Trophoblast cell (in vitro differentiated cells and primary cell): Measurements from ENCODE around the gene ATP10B. TPM values are rescaled to one million over a fixed set of nuclear protein-coding genes. Genes with fewer than 3 reads are reported as not detected.
"Not testable (repeated sequence)": the region's sequence is repeated elsewhere in the genome, so short reads cannot be mapped to it uniquely, and the experiment has no call there.

ENCODE experiments used
- DNase-seq, 2 donors: peaks; one replicate each; pipeline ENCODE4 v3.0.0-alpha.2; 2016
- H2AFZ ChIP-seq: 2 replicates; pipeline ENCODE4 v1.6.1; 2013; ENCODE audit warnings: low read length, moderate library complexity, mild to moderate bottlenecking; ENCODE audit not compliant: insufficient read depth, poor library complexity
- H2AK5ac ChIP-seq: 2 replicates; pipeline ENCODE4 v1.6.1; 2013; ENCODE audit warnings: mild to moderate bottlenecking, low read length
- H2BK120ac ChIP-seq: 2 replicates; pipeline ENCODE4 v1.6.1; 2013; ENCODE audit warnings: low read length, mild to moderate bottlenecking, moderate library complexity; ENCODE audit not compliant: insufficient read depth, poor library complexity
- H2BK12ac ChIP-seq: 2 replicates; pipeline ENCODE4 v1.6.1; 2013; ENCODE audit warnings: mild to moderate bottlenecking, low read length, moderate library complexity
- H2BK5ac ChIP-seq: 2 replicates; pipeline ENCODE4 v1.6.1; 2013; ENCODE audit warnings: low read length, low read depth, moderate library complexity, mild to moderate bottlenecking; ENCODE audit not compliant: poor library complexity
- H3K14ac ChIP-seq: 2 replicates; pipeline ENCODE4 v1.6.1; 2013; ENCODE audit warnings: mild to moderate bottlenecking, low read length
- H3K18ac ChIP-seq: 2 replicates; pipeline ENCODE4 v1.6.1; 2013; ENCODE audit warnings: mild to moderate bottlenecking, low read length
- H3K23ac ChIP-seq: 2 replicates; pipeline ENCODE4 v1.6.1; 2013; ENCODE audit warnings: low read length
- H3K27ac ChIP-seq: 2 replicates; pipeline ENCODE4 v1.5.1; 2013; ENCODE audit warnings: low read depth, mild to moderate bottlenecking, inconsistent platforms, low read length, moderate library complexity
- H3K27me3 ChIP-seq: 2 replicates; pipeline ENCODE4 v1.6.1; 2013; ENCODE audit warnings: inconsistent platforms, mild to moderate bottlenecking, low read length, moderate library complexity; ENCODE audit not compliant: insufficient read depth
- H3K36me3 ChIP-seq, 2 experiments: 1 replicate in 1 of 2; 2 replicates in 1 of 2; pipeline ENCODE4 v1.6.1; 2013; ENCODE audit warnings: low read length in 2 of 2, mild to moderate bottlenecking in 2 of 2, moderate library complexity in 1 of 2; ENCODE audit not compliant: insufficient read depth in 2 of 2, control insufficient read depth in 1 of 2
- H3K4ac ChIP-seq: 2 replicates; pipeline ENCODE4 v1.6.1; 2013; ENCODE audit warnings: low read depth, mild to moderate bottlenecking, low read length, moderate library complexity
- H3K4me1 ChIP-seq, 2 experiments: 1 replicate in 1 of 2; 2 replicates in 1 of 2; pipeline ENCODE4 v1.6.1; 2013; ENCODE audit warnings: low read length in 2 of 2, mild to moderate bottlenecking in 2 of 2, moderate library complexity in 1 of 2; ENCODE audit not compliant: insufficient read depth in 2 of 2, control insufficient read depth in 1 of 2
- H3K4me2 ChIP-seq: 2 replicates; pipeline ENCODE4 v1.6.1; 2013; ENCODE audit warnings: inconsistent platforms, mild to moderate bottlenecking, low read length, moderate library complexity
- H3K4me3 ChIP-seq: 2 replicates; pipeline ENCODE4 v1.5.1; 2013; ENCODE audit warnings: mild to moderate bottlenecking, low read depth, low read length, inconsistent platforms
- H3K79me1 ChIP-seq: one replicate; pipeline ENCODE4 v1.6.1; 2013; ENCODE audit warnings: low read length
- H3K79me2 ChIP-seq: 2 replicates; pipeline ENCODE4 v1.6.1; 2013; ENCODE audit warnings: low read length, mild to moderate bottlenecking; ENCODE audit not compliant: control insufficient read depth, insufficient read depth, poor library complexity
- H3K9ac ChIP-seq: 2 replicates; pipeline ENCODE4 v1.6.1; 2013; ENCODE audit warnings: mild to moderate bottlenecking, low read length
- H3K9me3 ChIP-seq: 2 replicates; pipeline ENCODE4 v1.6.1; 2013; ENCODE audit warnings: low read depth, mild to moderate bottlenecking, control low read depth, inconsistent platforms, low read length; ENCODE audit not compliant: insufficient read depth
- H4K12ac ChIP-seq: 2 replicates; pipeline ENCODE4 v1.6.1; 2013; ENCODE audit warnings: low read depth, mild to moderate bottlenecking, low read length, moderate library complexity
- H4K8ac ChIP-seq: 2 replicates; pipeline ENCODE4 v1.6.1; 2013; ENCODE audit warnings: low read depth, mild to moderate bottlenecking, low read length, moderate library complexity
- H4K91ac ChIP-seq: one replicate; pipeline ENCODE4 v1.6.1; 2013; ENCODE audit warnings: low read depth, mild to moderate bottlenecking, low read length, moderate library complexity
- WGBS: extraction: QIAGEN DNeasy Blood & Tissue Kit; methylation state at CpG from one replicate; pipeline ENCODE4 v1.1.7; 2013; ENCODE audit warnings: missing lambda C conversion rate; ENCODE audit not compliant: insufficient read length, insufficient coverage; ENCODE audit errors: extremely low coverage; 5-methylcytosine and 5-hydroxymethylcytosine counted together
- polyA plus RNA-seq: library from polyadenylated mRNA; stranded (reverse); fragments of 200-250 nt; gene quantifications from 2 replicates; pipeline ENCODE4 v1.2.3, GENCODE V29; 2013

Gene ATP10B
- 1.9 and 2.3 TPM in 2 replicates for polyA plus RNA-seq

DNA sequence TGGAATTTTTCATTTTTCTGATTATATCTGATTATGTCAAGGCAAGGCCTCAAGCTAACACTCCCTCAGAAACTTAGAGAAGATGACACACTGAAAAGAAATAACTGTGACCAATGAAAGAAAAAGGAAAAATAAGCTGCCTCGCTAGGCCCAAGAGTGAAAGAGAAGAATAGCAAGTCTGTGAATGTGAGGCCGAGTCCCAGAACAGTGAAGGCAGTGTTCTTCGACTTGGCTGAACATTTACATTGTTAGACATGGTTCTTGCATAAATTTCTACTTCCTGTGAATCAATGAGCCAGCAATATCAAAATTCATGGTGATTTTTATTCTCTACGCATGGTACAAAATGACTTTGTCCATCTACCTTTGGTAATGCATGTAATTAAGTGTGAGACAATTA, at the start of gene ATP10B:
ATP10B (minus strand) TSS at position 163 of the 400 bp plus-strand sequence. CDS start 164,137 bp downstream, outside the sequence.
- Histone ChIP-seq H2BK5ac (no peak within 1 kb of the TSS), H3K4me3 (no peak within 1 kb of the TSS)

DNA sequence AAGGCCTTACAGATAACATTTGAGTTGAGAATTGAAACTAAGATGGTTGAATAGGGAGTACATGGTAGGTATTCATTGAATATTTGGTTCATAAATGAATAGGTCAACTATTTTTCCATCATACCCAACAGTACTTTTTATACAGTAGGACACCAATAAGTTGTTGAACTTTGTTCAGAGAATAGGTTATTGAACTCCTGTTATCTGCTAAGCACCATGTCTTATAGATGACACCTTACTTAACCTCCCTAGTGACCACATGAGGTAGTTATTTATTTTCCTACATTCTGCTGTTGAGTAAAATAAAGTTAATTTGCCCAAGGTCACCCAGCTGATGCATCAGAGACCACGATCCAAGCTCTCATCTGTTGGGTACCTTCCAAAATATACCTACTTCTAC, 49.6 kb upstream of the ATP10B start:
- Histone ChIP-seq H2BK120ac (no peak overlapping the region), H3K4me2 (no peak overlapping the region), H2AK5ac (no peak overlapping the region), H4K8ac (no peak overlapping the region), H3K14ac (no peak overlapping the region), H3K79me1 (peaks cover 1% of the 10 kb centered on the region), H3K27me3 (no peaks in the 10 kb centered on the region), H3K9ac (no peak overlapping the region), H2AFZ (no peak overlapping the region), H3K27ac (no peak overlapping the region), H3K4me3 (no peak overlapping the region), H3K18ac (no peak overlapping the region), H3K79me2 (no peaks in the 10 kb centered on the region), H4K12ac (no peak overlapping the region), H3K9me3 (no peaks in the 10 kb centered on the region), H3K23ac (no peak overlapping the region), H3K4me1 (peaks cover 0 to 2% of the 10 kb centered on the region in 2 experiments), H3K4ac (no peak overlapping the region), H4K91ac (no peak overlapping the region), H2BK12ac (no peak overlapping the region), H3K36me3 (no peaks in the 10 kb centered on the region), H2BK5ac (no peak overlapping the region)
- DNase-seq: no peak
- no CpG with 5 or more reads among the region's 1 CpG for WGBS

More for the DNA sequence above, at the start of gene ATP10B:
- no peak within 1 kb of the TSS for H3K18ac ChIP-seq
- WGBS: no CpG with 5 or more reads among the region's 4 CpGs
- H3K79me1 ChIP-seq: no peaks in the 10 kb centered on the region
- H4K8ac ChIP-seq: no peak within 1 kb of the TSS
- H3K27me3 ChIP-seq: no peaks in the 10 kb centered on the region
- peak in 1 of 2 donors; percentile 3 for DNase-seq
- H3K27ac ChIP-seq: no peak within 1 kb of the TSS
- H2BK12ac ChIP-seq: no peak within 1 kb of the TSS
- no peaks in the 10 kb centered on the region for H3K4me1 ChIP-seq
- no peaks in the 10 kb centered on the region for H3K36me3 ChIP-seq
- no peak within 1 kb of the TSS for H2AK5ac ChIP-seq
- no peak within 1 kb of the TSS for H2AFZ ChIP-seq
- H3K9ac ChIP-seq: no peak within 1 kb of the TSS
- no peak within 1 kb of the TSS for H2BK120ac ChIP-seq
- no peak within 1 kb of the TSS for H3K14ac ChIP-seq
- no peak within 1 kb of the TSS for H4K91ac ChIP-seq
- no peak within 1 kb of the TSS for H3K4ac ChIP-seq
- no peaks in the 10 kb centered on the region for H3K9me3 ChIP-seq
- no peak within 1 kb of the TSS for H3K4me2 ChIP-seq
- no peak within 1 kb of the TSS for H3K23ac ChIP-seq
- no peaks in the 10 kb centered on the region for H3K79me2 ChIP-seq
- no peak within 1 kb of the TSS for H4K12ac ChIP-seq

- Histone ChIP-seq H3K9ac (no peak overlapping the region), H3K79me1 (peaks cover 1% of the 10 kb centered on the region), H2BK120ac (no peak overlapping the region), H3K36me3 (no peaks in the 10 kb centered on the region), H4K91ac (no peak overlapping the region), H3K14ac (no peak overlapping the region), H3K27me3 (no peaks in the 10 kb centered on the region), H3K4me1 (peaks cover 0 to 2% of the 10 kb centered on the region in 2 experiments), H3K9me3 (no peaks in the 10 kb centered on the region), H3K27ac (no peak overlapping the region), H2AK5ac (no peak overlapping the region), H3K79me2 (no peaks in the 10 kb centered on the region), H3K4ac (no peak overlapping the region), H3K18ac (no peak overlapping the region), H3K4me3 (no peak overlapping the region), H3K4me2 (no peak overlapping the region), H2BK12ac (no peak overlapping the region), H2AFZ (no peak overlapping the region), H4K12ac (no peak overlapping the region), H3K23ac (no peak overlapping the region), H2BK5ac (no peak overlapping the region), H4K8ac (no peak overlapping the region)
- no peak for DNase-seq
- WGBS: no CpG with 5 or more reads among the region's 4 CpGs
These were observed 47.7 kb upstream of the ATP10B start for GRCh38 chr5:160899735-160900134.

DNA sequence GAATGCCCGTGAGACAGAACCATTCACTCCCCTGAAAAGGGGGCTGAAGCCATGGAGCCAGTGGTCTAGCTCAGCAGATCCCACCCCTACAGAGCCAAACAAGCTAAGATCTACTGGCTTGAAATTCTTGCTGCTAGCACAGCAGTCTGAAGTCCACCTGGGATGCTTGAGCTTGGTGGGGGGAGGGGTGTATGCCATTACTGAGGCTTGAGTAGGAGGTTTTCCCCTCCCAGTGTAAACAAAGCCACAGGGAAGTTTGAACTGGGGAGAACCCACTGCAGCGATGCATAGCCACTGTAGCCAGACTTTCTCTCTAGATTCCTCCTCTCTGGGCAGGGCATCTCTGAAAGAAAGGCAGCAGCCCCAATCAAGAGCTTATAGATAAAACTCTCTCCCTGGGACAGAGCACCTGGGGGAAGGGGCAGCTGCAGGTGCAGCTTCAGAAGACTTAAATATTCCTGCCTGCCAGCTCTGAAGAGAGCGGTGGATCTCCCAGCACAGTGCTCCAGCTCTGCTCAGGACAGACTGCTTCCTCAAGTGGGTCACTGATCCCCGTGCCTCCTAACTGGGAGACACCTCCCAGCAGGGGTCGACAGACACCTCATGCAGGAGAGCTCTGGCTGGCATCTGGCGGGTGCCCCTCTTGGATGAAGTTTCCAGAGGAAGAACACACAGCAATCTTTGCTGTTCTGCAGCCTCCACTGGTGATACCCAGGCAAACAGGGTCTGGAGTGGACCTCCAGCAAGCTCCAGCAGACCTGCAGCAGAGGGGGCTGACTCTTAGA, 41.4 kb upstream of the ATP10B start:
- H3K27me3 ChIP-seq, H3K23ac ChIP-seq, H3K4ac ChIP-seq, H3K4me2 ChIP-seq, H2AFZ ChIP-seq, H3K9me3 ChIP-seq, H3K79me2 ChIP-seq, H3K4me3 ChIP-seq, H4K8ac ChIP-seq, H3K27ac ChIP-seq, H3K36me3 ChIP-seq, H4K91ac ChIP-seq, H3K14ac ChIP-seq, H2BK12ac ChIP-seq, H3K18ac ChIP-seq, H2BK120ac ChIP-seq, H2AK5ac ChIP-seq, H3K79me1 ChIP-seq, H2BK5ac ChIP-seq, H3K9ac ChIP-seq, DNase-seq, H4K12ac ChIP-seq, H3K4me1 ChIP-seq: not testable (repeated sequence)
- WGBS: no CpG with 5 or more reads among the region's 6 CpGs
